ENCODE measurements around the gene ZNF574. TPM values are rescaled to one million over a fixed set of nuclear protein-coding genes. Genes with fewer than 3 reads are reported as not detected.
A peak's percentile ranks its signal among the peaks of the same experiment; 100 is the strongest.

Gene ZNF574
- total and polyA plus RNA-seq, 2 experiments from 2014 or later, result 19.4 to 61.2 TPM

DNA sequence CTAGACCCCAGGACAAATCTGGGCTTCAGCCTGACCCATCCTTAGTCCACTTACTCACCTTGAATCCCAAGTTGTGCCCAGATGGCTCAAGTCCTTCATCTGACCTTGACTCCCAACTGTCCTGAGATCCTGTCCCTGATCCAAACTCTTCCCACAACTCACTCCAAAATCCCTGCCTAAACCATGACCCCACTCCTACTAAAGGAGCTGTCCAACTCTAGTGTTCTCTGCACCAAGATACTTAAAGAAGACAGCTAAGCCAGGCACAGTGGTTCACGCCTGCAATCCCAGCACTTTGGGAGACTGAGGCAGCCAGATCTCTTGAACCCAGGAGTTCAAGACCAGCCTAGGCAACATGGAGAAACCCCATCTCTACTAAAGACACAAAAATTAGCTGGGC lies 47.8 kb downstream of the ZNF574 start:
- Histone ChIP-seq H3K79me2 (replicated peaks; ENCODE audit: insufficient read depth) (no peaks in the 10 kb centered on the region), H3K4me3 (no peak overlapping the region), H4K20me1 (replicated peaks; ENCODE audit: insufficient read depth) (0 out of 2 replicates have a peak, but pooled peaks cover 3% of the 10 kb centered on the region), H3K36me3 (ENCODE audit: insufficient read depth) (no peaks in the 10 kb centered on the region), H3K4me2 (no peak overlapping the region), H3K27ac (ENCODE audit: low read depth) (no peak overlapping the region), H2AFZ (no peak overlapping the region), H3K4me1 (ENCODE audit: insufficient read depth) (peaks cover 15% of the 10 kb centered on the region; the same call in 1 of the 2 replicates), H3K9me2 (ENCODE audit: insufficient read depth) (no peaks in the 10 kb centered on the region), H3F3A (replicated peaks; ENCODE audit: low read depth) (no peaks in the 10 kb centered on the region), H3K27me3 (ENCODE audit: insufficient read depth) (no peaks in the 10 kb centered on the region)
- Mint-ChIP-seq H3K4me1 (peaks cover 14% of the 10 kb centered on the region), H3K27me3 (ENCODE audit: insufficient read depth, low read depth, poor library complexity) (peaks cover 20% of the 10 kb centered on the region), H3K36me3 (ENCODE audit: low read depth) (peaks cover 3% of the 10 kb centered on the region; the same call in 1 of the 3 replicates), H3K4me3 (no peak overlapping the region), H3K27ac (no peak overlapping the region), H3K9me3 (no peaks in the 10 kb centered on the region)
- ATAC-seq (no peak), DNase-seq (ENCODE audit: low spot score) (no peak)
- TF ChIP-seq ETS1 (IDR thresholded peaks at IDR 0.05) (no peak), ZNF114 (CRISPR knock-in tag; IDR thresholded peaks at IDR 0.05) (no peak), JUNB (IDR thresholded peaks at IDR 0.05; ENCODE audit: unreplicated experiment) (no peak)
- TF ChIP-seq, protein P1, sequence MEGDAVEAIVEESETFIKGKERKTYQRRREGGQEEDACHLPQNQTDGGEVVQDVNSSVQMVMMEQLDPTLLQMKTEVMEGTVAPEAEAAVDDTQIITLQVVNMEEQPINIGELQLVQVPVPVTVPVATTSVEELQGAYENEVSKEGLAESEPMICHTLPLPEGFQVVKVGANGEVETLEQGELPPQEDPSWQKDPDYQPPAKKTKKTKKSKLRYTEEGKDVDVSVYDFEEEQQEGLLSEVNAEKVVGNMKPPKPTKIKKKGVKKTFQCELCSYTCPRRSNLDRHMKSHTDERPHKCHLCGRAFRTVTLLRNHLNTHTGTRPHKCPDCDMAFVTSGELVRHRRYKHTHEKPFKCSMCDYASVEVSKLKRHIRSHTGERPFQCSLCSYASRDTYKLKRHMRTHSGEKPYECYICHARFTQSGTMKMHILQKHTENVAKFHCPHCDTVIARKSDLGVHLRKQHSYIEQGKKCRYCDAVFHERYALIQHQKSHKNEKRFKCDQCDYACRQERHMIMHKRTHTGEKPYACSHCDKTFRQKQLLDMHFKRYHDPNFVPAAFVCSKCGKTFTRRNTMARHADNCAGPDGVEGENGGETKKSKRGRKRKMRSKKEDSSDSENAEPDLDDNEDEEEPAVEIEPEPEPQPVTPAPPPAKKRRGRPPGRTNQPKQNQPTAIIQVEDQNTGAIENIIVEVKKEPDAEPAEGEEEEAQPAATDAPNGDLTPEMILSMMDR (conservative IDR thresholded peaks at IDR 0.05; ENCODE audit: low read depth in 2 of 2), result no peak

- no peaks in the 10 kb centered on the region for H3K9me3 Mint-ChIP-seq
- peaks cover 18% of the 10 kb centered on the region for H3K27me3 Mint-ChIP-seq (ENCODE audit: insufficient read depth, low read depth, poor library complexity)
- H4K20me1 ChIP-seq (replicated peaks; ENCODE audit: insufficient read depth), result 0 out of 2 replicates have a peak, but pooled peaks cover 3% of the 10 kb centered on the region
- no peaks in the 10 kb centered on the region for H3K36me3 ChIP-seq (ENCODE audit: insufficient read depth)
- H3K4me2 ChIP-seq, result no peak overlapping the region
- no peaks in the 10 kb centered on the region for H3K79me2 ChIP-seq (replicated peaks; ENCODE audit: insufficient read depth)
- ATAC-seq, result no peak
- H3K36me3 Mint-ChIP-seq (ENCODE audit: low read depth), result peaks cover 3% of the 10 kb centered on the region; the same call in 1 of the 3 replicates
- H3K9me2 ChIP-seq (ENCODE audit: insufficient read depth), result no peaks in the 10 kb centered on the region
- H3K27ac ChIP-seq (ENCODE audit: low read depth), result no peak overlapping the region
- TF ChIP-seq STAT1 (IDR thresholded peaks at IDR 0.05; ENCODE audit: unreplicated experiment) (no peak), NANOG (IDR thresholded peaks at IDR 0.05; ENCODE audit: borderline replicate concordance) (no peak), EZH2phosphoT487 (IDR thresholded peaks at IDR 0.05; ENCODE audit: unreplicated experiment) (no peak)
- H3K4me3 Mint-ChIP-seq, result no peak overlapping the region
- no peaks in the 10 kb centered on the region for H3K27me3 ChIP-seq (ENCODE audit: insufficient read depth)
- DNase-seq (ENCODE audit: low spot score), result no peak
- H3K4me1 ChIP-seq (ENCODE audit: insufficient read depth), result peaks cover 15% of the 10 kb centered on the region; the same call in 1 of the 2 replicates
- H3F3A ChIP-seq (replicated peaks; ENCODE audit: low read depth), result no peaks in the 10 kb centered on the region
- no peak overlapping the region for H2AFZ ChIP-seq
- no peak overlapping the region for H3K27ac Mint-ChIP-seq
- peaks cover 14% of the 10 kb centered on the region for H3K4me1 Mint-ChIP-seq
- H3K4me3 ChIP-seq, result no peak overlapping the region
These were observed 48.5 kb downstream of the ZNF574 start for GRCh38 chr19:42124386-42124901.

- no peaks in the 10 kb centered on the region for H3K9me2 ChIP-seq (ENCODE audit: insufficient read depth)
- H3K4me3 ChIP-seq, result no peak overlapping the region
- peak; percentile 36 for DNase-seq (ENCODE audit: low spot score)
- no peak overlapping the region for H3K4me2 ChIP-seq
- H3K27ac Mint-ChIP-seq, result no peak overlapping the region
- peak; percentile 54 for ATAC-seq
- no peaks in the 10 kb centered on the region for H3F3A ChIP-seq (replicated peaks; ENCODE audit: low read depth)
- H3K36me3 ChIP-seq (ENCODE audit: insufficient read depth), result no peaks in the 10 kb centered on the region
- no peaks in the 10 kb centered on the region for H3K27me3 ChIP-seq (ENCODE audit: insufficient read depth)
- no peak overlapping the region for H3K27ac ChIP-seq (ENCODE audit: low read depth)
- H3K4me1 ChIP-seq (ENCODE audit: insufficient read depth), result peaks cover 15% of the 10 kb centered on the region; the same call in 1 of the 2 replicates
- no peak overlapping the region for H2AFZ ChIP-seq
- peaks cover 20% of the 10 kb centered on the region for H3K27me3 Mint-ChIP-seq (ENCODE audit: insufficient read depth, low read depth, poor library complexity)
- no peak overlapping the region for H3K4me3 Mint-ChIP-seq
- H4K20me1 ChIP-seq (replicated peaks; ENCODE audit: insufficient read depth), result 0 out of 2 replicates have a peak, but pooled peaks cover 3% of the 10 kb centered on the region
- H3K79me2 ChIP-seq (replicated peaks; ENCODE audit: insufficient read depth), result no peaks in the 10 kb centered on the region
- peaks cover 3% of the 10 kb centered on the region; the same call in 1 of the 3 replicates for H3K36me3 Mint-ChIP-seq (ENCODE audit: low read depth)
- peaks cover 14% of the 10 kb centered on the region for H3K4me1 Mint-ChIP-seq
- no peaks in the 10 kb centered on the region for H3K9me3 Mint-ChIP-seq
- no peak for TF ChIP-seq EZH2phosphoT487 (IDR thresholded peaks at IDR 0.05; ENCODE audit: unreplicated experiment)
- TF ChIP-seq, protein P2, sequence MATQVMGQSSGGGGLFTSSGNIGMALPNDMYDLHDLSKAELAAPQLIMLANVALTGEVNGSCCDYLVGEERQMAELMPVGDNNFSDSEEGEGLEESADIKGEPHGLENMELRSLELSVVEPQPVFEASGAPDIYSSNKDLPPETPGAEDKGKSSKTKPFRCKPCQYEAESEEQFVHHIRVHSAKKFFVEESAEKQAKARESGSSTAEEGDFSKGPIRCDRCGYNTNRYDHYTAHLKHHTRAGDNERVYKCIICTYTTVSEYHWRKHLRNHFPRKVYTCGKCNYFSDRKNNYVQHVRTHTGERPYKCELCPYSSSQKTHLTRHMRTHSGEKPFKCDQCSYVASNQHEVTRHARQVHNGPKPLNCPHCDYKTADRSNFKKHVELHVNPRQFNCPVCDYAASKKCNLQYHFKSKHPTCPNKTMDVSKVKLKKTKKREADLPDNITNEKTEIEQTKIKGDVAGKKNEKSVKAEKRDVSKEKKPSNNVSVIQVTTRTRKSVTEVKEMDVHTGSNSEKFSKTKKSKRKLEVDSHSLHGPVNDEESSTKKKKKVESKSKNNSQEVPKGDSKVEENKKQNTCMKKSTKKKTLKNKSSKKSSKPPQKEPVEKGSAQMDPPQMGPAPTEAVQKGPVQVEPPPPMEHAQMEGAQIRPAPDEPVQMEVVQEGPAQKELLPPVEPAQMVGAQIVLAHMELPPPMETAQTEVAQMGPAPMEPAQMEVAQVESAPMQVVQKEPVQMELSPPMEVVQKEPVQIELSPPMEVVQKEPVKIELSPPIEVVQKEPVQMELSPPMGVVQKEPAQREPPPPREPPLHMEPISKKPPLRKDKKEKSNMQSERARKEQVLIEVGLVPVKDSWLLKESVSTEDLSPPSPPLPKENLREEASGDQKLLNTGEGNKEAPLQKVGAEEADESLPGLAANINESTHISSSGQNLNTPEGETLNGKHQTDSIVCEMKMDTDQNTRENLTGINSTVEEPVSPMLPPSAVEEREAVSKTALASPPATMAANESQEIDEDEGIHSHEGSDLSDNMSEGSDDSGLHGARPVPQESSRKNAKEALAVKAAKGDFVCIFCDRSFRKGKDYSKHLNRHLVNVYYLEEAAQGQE (IDR thresholded peaks at IDR 0.05; ENCODE audit: unreplicated experiment), result no peak
These were observed 49.6 kb downstream of the ZNF574 start for GRCh38 chr19:42125536-42125935.
